B cell (primary cell): Measurements from ENCODE around the gene ADAR.

Experiments
- CTCF ChIP-seq: fragments of 200-600 bp; IDR thresholded peaks from one replicate; pipeline ENCODE4 v1.8.0; 2022; ENCODE audit warnings: antibody characterized with exemption, mild to moderate bottlenecking
- EZH2 ChIP-seq: IDR thresholded peaks from 2 replicates; pipeline ENCODE4 v1.6.1; 2012; ENCODE audit warnings: borderline replicate concordance, low read depth, mild to moderate bottlenecking, moderate library complexity, low read length; ENCODE audit not compliant: insufficient read depth, poor library complexity, severe bottlenecking

DNA sequence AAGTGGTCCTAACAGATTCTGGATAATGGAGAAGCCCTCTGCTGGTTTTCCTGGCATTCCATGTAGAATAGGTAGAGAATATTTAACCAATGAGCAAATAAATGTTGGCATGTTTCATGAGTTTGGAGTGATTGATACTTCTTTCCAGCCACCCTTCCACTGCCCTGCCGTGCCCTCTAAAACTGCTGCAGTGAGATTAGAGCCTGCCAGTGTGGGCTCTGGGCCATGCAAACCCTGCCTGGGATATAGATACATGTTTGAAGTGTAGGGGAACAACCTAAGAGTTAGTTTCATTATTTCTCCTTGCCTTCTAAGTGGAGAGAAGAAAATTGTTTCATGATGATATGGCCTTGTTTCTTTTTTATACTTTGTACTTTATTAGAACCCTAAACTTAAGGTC, 60.0 kb downstream of the ADAR start:
- no peak for TF ChIP-seq CTCF
- no peak for TF ChIP-seq EZH2
